Chondrocyte (in vitro differentiated cells): ENCODE results near the gene EFHD2. TPM values are rescaled to one million over a fixed set of nuclear protein-coding genes. Genes with fewer than 3 reads are reported as not detected.
"Not testable (repeated sequence)": the region's sequence is repeated elsewhere in the genome, so short reads cannot be mapped to it uniquely, and the experiment has no call there.

Experiments
- DNase-seq: peaks from one replicate; pipeline ENCODE4 v3.0.0; 2021; ENCODE audit warnings: mixed read lengths, low spot score
- H3K27ac Mint-ChIP-seq: one replicate; pipeline ENCODE4 v1.8.0; 2021; ENCODE audit warnings: mild to moderate bottlenecking, moderate library complexity, mixed read lengths; ENCODE audit not compliant: unreplicated experiment
- H3K27me3 Mint-ChIP-seq: 2 replicates; pipeline ENCODE4 v1.8.0; 2021; ENCODE audit warnings: low read depth, mixed read lengths
- H3K36me3 Mint-ChIP-seq: 2 replicates; pipeline ENCODE4 v1.8.0; 2021; ENCODE audit warnings: low read depth, mixed read lengths
- H3K4me1 Mint-ChIP-seq: 2 replicates; pipeline ENCODE4 v1.8.0; 2021; ENCODE audit warnings: low read depth, mild to moderate bottlenecking, mixed read lengths
- H3K4me3 Mint-ChIP-seq: one replicate; pipeline ENCODE4 v1.8.0; 2021; ENCODE audit warnings: mild to moderate bottlenecking, moderate library complexity, mixed read lengths; ENCODE audit not compliant: unreplicated experiment
- H3K9me3 Mint-ChIP-seq: 2 replicates; pipeline ENCODE4 v1.8.0; 2021; ENCODE audit warnings: low read depth, mixed read lengths
- CTCF ChIP-seq: fragments of 200-600 bp; sonication (generic); IDR thresholded peaks from 2 replicates; pipeline ENCODE4 v1.5.0; 2021; ENCODE audit warnings: antibody characterized with exemption, mild to moderate bottlenecking, moderate library complexity
- total RNA-seq: library from RNA; stranded (reverse); gene quantifications from 3 replicates; pipeline ENCODE4 v1.2.1, GENCODE V29; 2021

The EFHD2 gene
- total RNA-seq, 1 donor from 2014 or later, result 7.9 TPM

- TF ChIP-seq CTCF, result no peak
- peaks cover 2% of the 10 kb centered on the region for H3K27me3 Mint-ChIP-seq
- H3K9me3 Mint-ChIP-seq, result no peaks in the 10 kb centered on the region
- H3K27ac Mint-ChIP-seq, result no peak overlapping the region
- DNase-seq, result no peak
- no peak overlapping the region for H3K4me3 Mint-ChIP-seq
- peaks cover 2% of the 10 kb centered on the region for H3K36me3 Mint-ChIP-seq
- H3K4me1 Mint-ChIP-seq, result peaks cover 8% of the 10 kb centered on the region
Measured at GRCh38 chr1:15426492-15427279, 17.0 kb downstream of the EFHD2 start.

GRCh38 chr1:15427280-15427666 is 17.6 kb downstream of the EFHD2 start:
- H3K4me1 Mint-ChIP-seq, result peaks cover 8% of the 10 kb centered on the region
- peaks cover 2% of the 10 kb centered on the region for H3K27me3 Mint-ChIP-seq
- H3K27ac Mint-ChIP-seq, result no peak overlapping the region
- no peak for TF ChIP-seq CTCF
- no peak for DNase-seq
- H3K4me3 Mint-ChIP-seq, result no peak overlapping the region
- H3K9me3 Mint-ChIP-seq, result no peaks in the 10 kb centered on the region
- peaks cover 2% of the 10 kb centered on the region for H3K36me3 Mint-ChIP-seq

- not testable (repeated sequence) for DNase-seq, H3K9me3 Mint-ChIP-seq, H3K27ac Mint-ChIP-seq, H3K4me1 Mint-ChIP-seq, H3K4me3 Mint-ChIP-seq, H3K27me3 Mint-ChIP-seq, H3K36me3 Mint-ChIP-seq
Measured at GRCh38 chr1:15428252-15428651, 18.6 kb downstream of the EFHD2 start.

- no peak for TF ChIP-seq CTCF
- peaks cover 8% of the 10 kb centered on the region for H3K4me1 Mint-ChIP-seq
- no peaks in the 10 kb centered on the region for H3K9me3 Mint-ChIP-seq
- peaks cover 2% of the 10 kb centered on the region for H3K36me3 Mint-ChIP-seq
- H3K27ac Mint-ChIP-seq, result no peak overlapping the region
- no peak overlapping the region for H3K4me3 Mint-ChIP-seq
- peaks cover 2% of the 10 kb centered on the region for H3K27me3 Mint-ChIP-seq
- DNase-seq, result no peak
Measured at GRCh38 chr1:15428815-15429435, 19.2 kb downstream of the EFHD2 start.

GRCh38 chr1:15429701-15430149 is 20.0 kb downstream of the EFHD2 start:
- Mint-ChIP-seq H3K27ac (no peak overlapping the region), H3K9me3 (no peaks in the 10 kb centered on the region), H3K36me3 (peaks cover 2% of the 10 kb centered on the region), H3K27me3 (no peaks in the 10 kb centered on the region), H3K4me1 (peaks cover 8% of the 10 kb centered on the region), H3K4me3 (no peak overlapping the region)
- TF ChIP-seq CTCF, result no peak
- DNase-seq, result no peak
